Activated CD4-positive, alpha-beta T cell treated with anti-CD3 and anti-CD28 coated beads, Interleukin-2, amount 50 U/mL, for 48 hours (primary cell): ENCODE results near the gene OTOP2.
"Not testable (repeated sequence)": the region's sequence is repeated elsewhere in the genome, so short reads cannot be mapped to it uniquely, and the experiment has no call there.

Experiments
- DNase-seq, 2 experiments: peaks; one replicate each; pipeline ENCODE4 v3.0.0-alpha.2; 2020

The OTOP2 gene

DNA sequence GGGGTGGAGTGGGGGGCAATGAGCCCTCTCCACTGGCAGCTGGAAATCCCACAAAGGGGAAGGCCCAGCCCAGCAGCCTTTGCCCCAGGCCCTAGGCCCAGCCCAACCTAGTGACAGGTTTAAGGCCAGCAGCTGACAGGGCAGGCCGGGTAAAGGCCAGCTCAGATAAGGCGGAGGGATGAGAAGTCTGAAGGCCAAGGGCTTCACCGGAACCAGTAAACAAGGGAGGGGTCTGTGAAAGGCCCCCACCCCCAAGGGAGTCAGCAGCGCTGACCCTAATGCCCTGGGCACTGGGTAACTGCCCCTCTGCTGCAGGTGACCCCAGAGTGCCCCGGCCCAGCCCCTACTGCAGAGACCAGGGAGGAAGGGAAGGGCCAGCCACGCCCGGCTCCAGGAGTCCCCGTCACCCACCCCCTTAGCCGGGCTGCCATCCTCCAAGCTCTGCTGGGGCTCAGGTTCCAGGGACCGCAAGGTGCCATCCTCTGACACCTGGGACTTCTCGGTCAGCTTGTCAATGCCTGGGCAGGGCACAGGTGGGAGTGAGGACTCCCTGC is 29.1 kb downstream of the OTOP2 start:
- DNase-seq, result no peak

GRCh38 chr17:74954115-74954514 is 30.0 kb downstream of the OTOP2 start:
- DNase-seq, result no peak

GRCh38 chr17:74954665-74955421 is 30.8 kb downstream of the OTOP2 start:
- DNase-seq, result no peak

DNA sequence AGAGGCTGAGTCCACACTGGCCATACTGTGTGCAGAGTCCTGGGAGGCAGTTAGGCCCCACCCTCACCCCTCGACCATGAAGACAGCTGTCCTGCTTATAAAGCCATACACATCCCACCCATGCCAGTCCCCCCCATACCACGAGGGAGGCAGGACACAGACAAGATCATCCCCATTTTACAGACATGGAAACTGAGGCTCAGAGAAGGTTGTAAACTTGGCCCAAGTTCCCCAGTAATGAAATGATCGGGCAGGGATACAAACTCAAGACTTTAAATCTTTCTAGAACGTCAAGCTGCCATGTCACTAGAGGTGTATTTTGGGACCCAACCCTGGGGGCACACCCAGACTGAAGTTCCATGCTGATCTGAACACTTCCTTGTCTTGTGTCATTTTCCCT is 32.0 kb downstream of the OTOP2 start:
- DNase-seq, result no peak

DNA sequence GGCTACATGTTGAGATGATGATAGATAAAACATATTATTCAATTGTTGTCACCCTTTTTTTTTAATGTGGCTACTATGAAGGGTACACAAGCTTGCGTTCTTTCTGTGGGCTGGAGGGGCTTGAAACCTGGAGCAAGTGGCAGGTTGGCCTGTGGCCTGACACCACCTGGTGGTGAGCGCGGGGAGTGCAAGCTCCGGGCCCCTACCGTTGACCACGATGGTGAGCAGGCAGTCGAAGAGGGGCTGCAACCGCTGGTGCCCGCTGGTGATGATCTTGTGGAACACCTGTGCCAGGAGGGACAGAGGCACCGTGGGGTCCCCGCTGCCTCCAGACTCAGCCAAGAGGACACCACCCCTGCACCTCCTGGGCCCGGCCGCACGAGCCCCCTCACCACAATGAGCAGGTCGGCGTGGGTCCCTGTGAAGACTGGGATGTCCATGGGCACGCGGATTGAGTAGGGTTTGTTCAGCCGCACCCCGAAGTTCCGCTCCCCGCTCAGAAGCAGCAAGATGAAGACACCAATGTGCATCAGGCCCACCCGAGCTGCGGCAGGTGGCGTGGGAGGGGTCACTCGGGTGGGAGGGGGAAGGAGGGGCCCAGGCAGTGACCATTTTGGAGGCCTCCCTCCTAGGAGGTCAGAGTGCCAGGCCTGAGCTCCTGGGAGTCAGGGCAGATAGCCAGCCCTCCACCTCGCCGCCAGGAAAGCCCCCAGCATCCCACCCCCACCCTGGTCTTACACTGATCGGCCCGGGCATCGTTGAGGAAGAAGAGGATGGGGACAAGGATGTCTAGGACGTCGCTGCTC is 34.1 kb downstream of the OTOP2 start:
- DNase-seq, result peak; percentile 88 to 89

GRCh38 chr17:74959826-74960515 is 35.9 kb downstream of the OTOP2 start:
- no peak for DNase-seq

DNA sequence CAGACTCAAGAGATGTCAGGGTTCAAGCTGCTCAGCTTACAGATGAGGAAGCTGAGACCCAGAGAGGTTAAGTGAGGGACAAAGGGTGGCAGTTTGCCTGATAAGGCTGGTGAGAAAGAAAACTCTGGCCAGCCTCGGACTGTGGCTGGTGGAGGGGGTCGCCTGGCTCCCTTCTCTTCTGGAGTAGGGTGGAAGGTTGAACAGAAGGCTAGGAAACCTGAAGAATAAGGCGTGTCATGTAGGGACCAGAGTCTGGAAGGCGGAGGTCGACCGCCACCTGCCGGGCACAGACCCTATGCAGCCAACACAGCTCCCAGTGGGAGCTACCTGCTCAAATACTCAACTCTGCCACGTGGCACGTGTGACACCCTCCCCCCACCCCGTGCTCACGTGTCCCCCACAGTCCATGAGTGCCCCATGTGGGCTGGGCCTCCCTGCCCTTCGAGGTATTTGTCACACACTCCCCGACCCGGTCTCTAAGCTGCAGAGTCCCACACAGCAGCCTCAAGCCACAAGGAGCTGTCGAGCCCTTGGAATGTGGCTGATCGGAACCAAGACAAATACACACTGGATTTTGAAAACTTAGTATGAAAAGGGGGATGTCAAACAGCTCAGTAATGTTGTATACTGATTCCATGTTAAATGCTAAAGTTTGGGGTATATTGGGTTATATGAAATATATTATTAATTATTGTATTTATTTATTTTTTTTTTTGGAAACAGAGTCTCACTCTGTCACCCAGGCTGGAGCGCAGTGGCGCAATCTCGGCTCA is 36.7 kb downstream of the OTOP2 start:
- DNase-seq, result peak; percentile 56 to 63

DNA sequence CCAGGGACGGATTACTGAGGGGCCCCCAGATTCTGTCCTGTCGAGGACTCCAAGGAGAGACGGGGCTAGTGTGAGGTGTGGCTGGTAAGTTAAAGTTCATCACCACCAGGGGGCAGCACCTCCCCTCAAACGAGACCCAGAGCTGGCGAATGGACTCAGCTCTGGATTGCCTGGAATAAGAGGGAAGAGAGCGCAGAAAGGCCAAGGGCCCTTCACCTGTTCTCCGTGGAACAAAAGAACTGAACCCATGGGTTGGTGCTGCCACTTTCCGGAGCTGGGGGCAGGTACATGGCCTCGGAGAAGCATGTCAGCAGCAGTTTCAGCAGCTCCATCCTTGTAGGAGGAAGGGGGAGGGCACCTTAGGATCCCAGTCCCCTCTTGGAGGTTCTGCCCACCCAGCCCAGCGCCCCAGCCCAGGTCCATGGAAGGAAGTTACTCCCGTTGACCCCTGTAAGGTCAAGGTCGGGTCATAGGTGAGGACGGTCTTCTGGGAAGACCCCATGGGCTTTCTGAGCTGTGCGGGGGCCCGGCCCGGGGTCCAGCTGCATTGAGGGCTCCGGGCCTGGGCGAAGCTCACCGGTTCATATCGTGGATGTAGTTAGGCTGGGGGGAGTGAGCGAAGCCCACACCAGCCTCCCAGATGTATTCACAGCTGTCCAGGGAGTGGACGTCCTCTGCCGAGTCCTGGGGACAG is 37.7 kb downstream of the OTOP2 start:
- DNase-seq, result peak; percentile 91 to 92

DNA sequence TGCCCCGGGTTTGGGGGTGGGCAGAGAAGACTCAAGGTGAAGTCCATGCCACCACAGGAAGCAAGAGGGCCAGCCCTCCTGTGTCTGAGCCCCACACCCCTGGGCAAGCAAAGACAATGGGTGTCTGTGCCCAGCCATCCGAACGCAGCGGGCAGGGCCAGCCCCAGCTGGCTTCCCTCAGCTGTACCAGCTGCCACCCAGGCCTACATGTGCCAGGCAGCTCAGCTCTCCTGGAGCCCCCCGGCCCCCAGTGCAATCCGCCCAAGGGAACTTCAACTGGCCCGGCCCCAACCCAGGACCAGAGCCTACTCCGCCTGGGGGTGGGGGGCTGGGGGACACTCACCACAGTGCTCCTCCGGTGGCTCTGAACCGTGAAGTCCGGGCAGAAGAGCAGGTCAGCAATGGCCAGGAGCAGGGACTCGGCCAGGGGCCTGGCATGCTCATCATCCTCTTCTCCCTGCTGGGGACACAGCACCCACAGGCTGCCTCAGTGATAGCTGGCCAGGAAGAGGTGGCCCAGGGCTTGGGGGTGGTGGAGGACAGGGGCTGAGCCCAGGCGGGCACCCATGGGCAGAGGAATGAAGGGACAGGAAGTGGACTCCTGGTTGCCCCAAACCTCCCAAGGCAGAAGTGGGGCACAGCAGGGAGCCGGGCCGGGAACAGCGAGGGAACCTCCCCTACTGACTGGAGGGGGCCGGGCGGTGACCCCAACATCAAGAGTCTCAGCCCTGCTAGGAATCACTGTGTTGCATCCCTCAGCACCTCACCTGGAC is 38.7 kb downstream of the OTOP2 start:
- no peak for DNase-seq

DNA sequence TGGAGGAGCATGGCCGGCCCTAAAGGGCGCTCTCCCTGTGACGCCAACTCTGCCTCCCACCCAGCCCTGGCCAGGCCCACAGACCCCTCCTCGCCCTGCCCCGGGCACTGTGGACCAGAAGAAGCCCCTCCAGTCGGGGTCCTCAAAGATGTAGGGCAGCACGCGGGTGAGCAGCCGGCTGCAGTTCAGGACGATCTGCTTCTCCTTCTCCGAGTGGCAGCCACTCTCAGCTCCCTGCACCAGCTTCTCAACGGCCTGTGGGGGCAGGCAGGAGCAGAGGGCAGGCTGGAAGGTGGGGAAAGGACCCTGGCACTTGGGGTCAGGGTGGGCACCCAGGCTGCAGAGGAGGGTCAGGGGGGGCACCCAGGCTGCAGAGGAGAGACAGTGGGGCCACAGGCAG is 39.6 kb downstream of the OTOP2 start:
- DNase-seq, result no peak

DNA sequence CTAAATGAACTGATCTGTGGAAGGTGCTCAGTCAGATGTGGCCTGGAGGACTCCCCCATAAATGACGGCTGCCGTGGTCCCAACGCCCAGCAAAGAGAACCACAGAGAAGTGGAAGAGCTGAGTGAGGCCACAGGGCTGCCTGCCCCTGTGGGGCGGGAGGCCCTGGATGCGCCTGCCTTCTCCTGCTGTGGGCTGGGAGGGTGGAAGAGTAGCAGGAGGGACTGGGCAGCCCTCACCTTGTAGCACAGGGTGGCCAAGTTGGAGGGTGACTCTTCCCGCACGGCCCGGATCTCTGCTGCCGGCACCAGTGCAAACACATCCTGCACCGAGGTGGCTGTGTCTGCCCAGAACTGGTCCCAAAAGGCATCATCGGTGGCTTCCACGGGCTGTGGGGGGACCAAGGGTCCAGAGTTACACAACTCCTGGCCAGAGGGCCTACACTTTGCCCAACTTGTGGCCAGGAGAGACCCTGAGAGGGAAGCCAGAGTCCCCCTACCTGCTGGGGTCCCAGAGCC is 40.2 kb downstream of the OTOP2 start:
- no peak for DNase-seq

DNA sequence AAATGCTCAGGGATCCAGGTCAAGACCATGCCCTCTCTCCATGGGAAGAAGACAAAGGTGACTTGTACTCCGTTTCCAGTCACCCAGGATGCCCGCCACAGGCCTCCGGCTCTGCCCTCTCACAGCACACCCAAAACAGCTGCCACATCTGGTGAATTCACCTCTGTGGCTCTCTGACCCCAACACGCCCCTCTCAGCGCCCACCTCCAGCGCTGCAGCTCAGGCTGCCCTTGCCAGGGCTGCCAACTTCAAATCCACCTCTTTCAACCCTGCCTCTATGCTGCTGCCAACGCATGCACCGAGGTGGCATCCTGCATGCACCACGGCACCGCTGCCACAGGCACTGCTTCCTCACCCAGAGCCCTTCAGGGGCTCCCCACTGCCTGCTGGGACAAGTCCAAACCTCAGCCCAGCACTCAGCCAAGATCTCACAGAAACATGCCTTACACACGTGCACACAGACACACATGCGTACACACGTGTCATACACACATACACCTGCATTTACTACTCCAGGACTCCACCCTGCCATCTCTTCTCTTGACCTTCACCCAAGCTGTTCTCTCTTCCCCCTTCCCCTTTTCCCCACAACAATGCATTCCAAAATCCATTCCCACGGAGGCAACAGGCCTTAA is 41.0 kb downstream of the OTOP2 start:
- DNase-seq, result no peak

GRCh38 chr17:74968361-74968780 is 44.3 kb downstream of the OTOP2 start:
- DNase-seq, result no peak

DNA sequence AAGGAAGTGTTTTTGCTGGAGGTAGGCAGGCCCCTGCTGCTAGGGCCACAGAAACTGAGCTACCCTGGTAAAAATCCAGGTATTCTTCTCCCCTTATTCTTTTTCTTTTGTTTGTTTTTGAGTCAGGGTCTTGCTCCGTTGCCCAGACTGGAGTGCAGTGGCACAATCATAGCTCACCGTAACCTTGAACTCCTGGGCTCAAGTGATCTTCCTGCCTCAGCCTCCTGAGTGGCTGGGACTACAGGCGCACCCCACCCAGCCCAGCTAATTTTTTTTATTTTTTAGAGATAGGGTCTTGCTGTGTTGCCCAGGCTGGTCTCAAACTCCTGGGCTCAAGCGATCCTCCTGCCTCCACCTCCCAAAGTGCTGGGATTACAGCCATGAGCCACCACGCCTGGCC is 45.4 kb downstream of the OTOP2 start:
- not testable (repeated sequence) for DNase-seq

GRCh38 chr17:74970395-74970794 is 46.3 kb downstream of the OTOP2 start:
- no peak for DNase-seq

GRCh38 chr17:74971069-74971841 is 47.2 kb downstream of the OTOP2 start:
- DNase-seq, result no peak

DNA sequence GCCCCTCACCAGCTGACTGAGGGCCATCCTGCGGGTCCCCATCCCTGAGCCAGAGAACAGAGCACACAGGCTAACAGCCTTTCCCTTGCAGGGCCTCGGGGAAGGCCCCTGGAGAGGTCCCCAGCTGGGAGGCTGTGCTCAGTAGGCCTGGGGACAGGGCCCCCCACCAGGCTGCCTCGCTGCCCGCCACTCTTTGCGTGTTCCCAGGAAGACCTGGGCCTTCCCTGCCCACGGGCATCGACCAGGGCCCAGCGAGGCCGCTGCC is 47.7 kb downstream of the OTOP2 start:
- DNase-seq, result no peak

- peak; percentile 76 to 77 for DNase-seq
Measured at GRCh38 chr17:74972107-74972972, 48.3 kb downstream of the OTOP2 start, which contains the start of gene HID1. Gene HID1, minus strand, starts transcription at chr17:74972759. Its CDS starts 103 bp downstream, at chr17:74972656.

- peak in 1 of 2 experiments; percentile 12 for DNase-seq
Measured at GRCh38 chr17:74972973-74973328, 48.9 kb downstream of the OTOP2 start.
